CD4-positive, alpha-beta T cell treated with Interleukin-6 at 100 ng/mL for 8 hours (primary cell): ENCODE data around the gene ME1.
"Not testable (repeated sequence)": the region's sequence is repeated elsewhere in the genome, so short reads cannot be mapped to it uniquely, and the experiment has no call there.

Experiments
- DNase-seq: peaks from one replicate; pipeline ENCODE4 v3.0.0-alpha.2; 2020; ENCODE audit warnings: mixed read lengths, low spot score

Gene ME1

GRCh38 chr6:83352424-83353061, 78.3 kb downstream of the ME1 start:
- DNase-seq = no peak

- no peak for DNase-seq
Measured at GRCh38 chr6:83343121-83343520, 87.7 kb downstream of the ME1 start.

- DNase-seq = no peak
Measured at GRCh38 chr6:83341765-83342164, 89.1 kb downstream of the ME1 start.

- DNase-seq = not testable (repeated sequence)
Measured at GRCh38 chr6:83333916-83334315, 96.9 kb downstream of the ME1 start.

- DNase-seq = no peak
Measured at GRCh38 chr6:83333500-83333899, 97.4 kb downstream of the ME1 start.

GRCh38 chr6:83314693-83315092, 116.2 kb downstream of the ME1 start:
- no peak for DNase-seq

- DNase-seq = no peak
Measured at GRCh38 chr6:83313882-83314281, 117.0 kb downstream of the ME1 start.

GRCh38 chr6:83311231-83311630, 119.6 kb downstream of the ME1 start:
- DNase-seq = no peak

- no peak for DNase-seq
Measured at GRCh38 chr6:83310046-83310445, 120.8 kb downstream of the ME1 start.

GRCh38 chr6:83309344-83309743, 121.5 kb downstream of the ME1 start:
- no peak for DNase-seq

GRCh38 chr6:83308833-83309232, 122.0 kb downstream of the ME1 start:
- no peak for DNase-seq

GRCh38 chr6:83307849-83308248, 123.0 kb downstream of the ME1 start:
- DNase-seq = no peak

GRCh38 chr6:83303426-83303825, 127.4 kb downstream of the ME1 start:
- DNase-seq = no peak

GRCh38 chr6:83294676-83295075, 136.2 kb downstream of the ME1 start:
- no peak for DNase-seq

GRCh38 chr6:83292900-83293843, 137.7 kb downstream of the ME1 start:
- DNase-seq = no peak

- not testable (repeated sequence) for DNase-seq
Measured at GRCh38 chr6:83287298-83287697, 143.6 kb downstream of the ME1 start.

- no peak for DNase-seq
Measured at GRCh38 chr6:83285917-83286316, 144.9 kb downstream of the ME1 start.

- no peak for DNase-seq
Measured at GRCh38 chr6:83273596-83273995, 157.3 kb downstream of the ME1 start.

- DNase-seq = no peak
Measured at GRCh38 chr6:83270971-83271719, 159.7 kb downstream of the ME1 start.

GRCh38 chr6:83265384-83265783, 165.5 kb downstream of the ME1 start:
- no peak for DNase-seq

GRCh38 chr6:83260577-83260976, 170.3 kb downstream of the ME1 start:
- no peak for DNase-seq

GRCh38 chr6:83258517-83258916, 172.3 kb downstream of the ME1 start:
- no peak for DNase-seq

GRCh38 chr6:83257791-83258190, 173.1 kb downstream of the ME1 start:
- no peak for DNase-seq
